Pancreas (tissue), 10 donors: ENCODE measurements around the gene AGXT. TPM values are rescaled to one million over a fixed set of nuclear protein-coding genes. Genes with fewer than 3 reads are reported as not detected.

ENCODE experiments used
- ATAC-seq, 4 donors: fragments of 200-7000 bp; cut with Tn5 transposase; one replicate each; pipeline versions ENCODE4 v1.8.0 to v1.9.1; 2020; ENCODE audit warnings: mild to moderate bottlenecking in 4 of 4, moderate library complexity in 4 of 4
- DNase-seq, 6 donors: peaks; one replicate each; pipeline ENCODE4 v3.0.0-alpha.2; 2020
- FAIRE-seq: peaks from 2 replicates; lab custom pipeline; 2012; peaks lifted over from hg19 to GRCh38; lab: Jason Lieb, UNC
- H3K27ac ChIP-seq, 4 donors: fragments of 200-600 bp; sonication (generic); 1 replicate in 3 of 4; 2 replicates in 1 of 4; pipeline versions ENCODE4 v1.5.0 to v1.8.0; 2020
- H3K27me3 ChIP-seq, 4 donors: fragments of 200-600 bp; one replicate each; pipeline ENCODE4 v1.8.0; 2021
- H3K36me3 ChIP-seq, 3 donors: fragments of 200-600 bp; sonication (generic) in 1 of 3; one replicate each; pipeline versions ENCODE4 v1.5.0 to v1.8.0; 2020 to 2021
- H3K4me1 ChIP-seq, 3 donors: fragments of 200-600 bp; one replicate each; pipeline ENCODE4 v1.8.0; 2021
- H3K4me3 ChIP-seq, 4 donors: fragments of 200-600 bp; sonication (generic) in 2 of 4; one replicate each; pipeline versions ENCODE4 v1.5.0 to v1.8.0; 2020 to 2021
- H3K9me3 ChIP-seq, 4 donors: fragments of 200-600 bp; one replicate each; pipeline ENCODE4 v1.8.0; 2021
- WGBS, 2 donors: extraction: QIAGEN DNeasy Blood & Tissue Kit; methylation state at CpG; one replicate each; pipeline ENCODE4 v1.1.7; 2013; 5-methylcytosine and 5-hydroxymethylcytosine counted together
- intact Hi-C, 3 donors: fragments of 100-400 bp; cut with DNase I; formaldehyde crosslinking; loops; one replicate each; pipeline versions ENCODE4 v1.11.1 to v1.14.2; 2022
- polyA plus RNA-seq, 2 donors: library from polyadenylated mRNA; stranded (reverse); fragments of 200-250 nt; gene quantifications; one replicate each; pipeline ENCODE4 v1.2.3, GENCODE V29; 2013
- total RNA-seq, 6 donors: library from RNA; stranded (reverse); fragmentation: NEBNext Ultra II Directional in 4 of 6; extraction: Animal tissue kit (Norgen Biotek cat#: 25700) in 4 of 6; gene quantifications; one replicate each; pipeline versions ENCODE4 v1.2.1 to v1.2.4, GENCODE V29; 2021 to 2023
- TF ChIP-seq, protein P1 (sequence below), 4 donors: fragments of 200-600 bp; sonication (generic) in 3 of 4; IDR thresholded peaks; one replicate each; pipeline versions ENCODE4 v1.5.0 to v1.8.0; 2021; ENCODE audit warnings: antibody characterized with exemption in 4 of 4
- donor health status: healthy with polysubstance abuse.
- donor health status: DM: no; HTN: no; CAD: no; lungs with moderate emphysema.
- donor health status: DM: no; HTN: no; CAD: no.
- donor health status: control.
- donor health status: control.
- donor health status: Bipolar disorder and iron deficiency.
- donor health status: DM: yes; HTN: yes; CAD: no.
- donor health status: DM: no; HTN: no; CAD: no.
- donor health status: DM: no; HTN: no; CAD: no.
- donor health status: DM: yes; HTN: yes; CAD: no.

The AGXT gene
- total and polyA plus RNA-seq, 8 donors = 0.07 to 0.76 (median 0.08) TPM; not detected in 5

DNA sequence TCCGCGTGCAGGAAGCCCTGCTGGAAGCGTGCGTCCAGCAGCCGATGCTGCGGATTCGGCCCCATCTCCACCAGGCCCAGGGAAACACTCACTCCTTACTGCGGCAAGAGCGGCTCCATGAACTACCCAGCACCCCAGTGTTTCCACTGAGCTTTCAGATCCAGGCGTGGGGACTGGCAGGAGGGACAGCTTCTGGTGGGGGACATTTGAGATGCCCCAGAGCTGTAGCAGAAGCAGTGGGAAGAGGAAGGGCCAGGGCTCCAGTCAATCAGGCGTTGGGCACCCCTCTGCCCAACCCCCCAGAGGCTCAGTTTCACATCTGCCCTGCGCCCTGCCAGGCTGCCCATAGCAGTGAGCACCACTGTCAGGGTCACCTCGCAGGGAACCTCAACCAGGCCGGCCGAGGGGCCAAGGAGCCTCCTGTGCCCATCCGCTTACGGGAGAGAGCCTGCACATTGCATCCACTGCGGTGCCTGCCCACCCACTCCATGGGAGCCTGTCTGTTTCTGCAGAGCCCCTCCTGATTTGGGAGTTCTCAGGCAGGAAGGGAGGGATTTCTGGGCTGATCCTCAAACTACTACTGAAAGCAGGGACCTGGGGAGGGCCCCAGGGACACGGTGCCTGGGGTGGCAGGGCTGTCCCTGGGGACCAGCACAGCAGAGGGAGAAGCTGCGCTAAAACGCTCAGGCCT is 4.6 kb downstream of the AGXT start:
- TF ChIP-seq, protein P1, sequence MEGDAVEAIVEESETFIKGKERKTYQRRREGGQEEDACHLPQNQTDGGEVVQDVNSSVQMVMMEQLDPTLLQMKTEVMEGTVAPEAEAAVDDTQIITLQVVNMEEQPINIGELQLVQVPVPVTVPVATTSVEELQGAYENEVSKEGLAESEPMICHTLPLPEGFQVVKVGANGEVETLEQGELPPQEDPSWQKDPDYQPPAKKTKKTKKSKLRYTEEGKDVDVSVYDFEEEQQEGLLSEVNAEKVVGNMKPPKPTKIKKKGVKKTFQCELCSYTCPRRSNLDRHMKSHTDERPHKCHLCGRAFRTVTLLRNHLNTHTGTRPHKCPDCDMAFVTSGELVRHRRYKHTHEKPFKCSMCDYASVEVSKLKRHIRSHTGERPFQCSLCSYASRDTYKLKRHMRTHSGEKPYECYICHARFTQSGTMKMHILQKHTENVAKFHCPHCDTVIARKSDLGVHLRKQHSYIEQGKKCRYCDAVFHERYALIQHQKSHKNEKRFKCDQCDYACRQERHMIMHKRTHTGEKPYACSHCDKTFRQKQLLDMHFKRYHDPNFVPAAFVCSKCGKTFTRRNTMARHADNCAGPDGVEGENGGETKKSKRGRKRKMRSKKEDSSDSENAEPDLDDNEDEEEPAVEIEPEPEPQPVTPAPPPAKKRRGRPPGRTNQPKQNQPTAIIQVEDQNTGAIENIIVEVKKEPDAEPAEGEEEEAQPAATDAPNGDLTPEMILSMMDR (IDR thresholded peaks at IDR 0.05) = no peak
- ATAC-seq = no peak
- no peak for FAIRE-seq
- Histone ChIP-seq H3K36me3 (no peaks in the 10 kb centered on the region), H3K4me1 (peaks cover 0 to 3% (median 0%) of the 10 kb centered on the region in 3 donors), H3K4me3 (no peak overlapping the region), H3K9me3 (no peaks in the 10 kb centered on the region), H3K27me3 (no peaks in the 10 kb centered on the region), H3K27ac (no peak overlapping the region)
- intact Hi-C loops = no loop called here
- 86% methylated on average over 21 of the region's 21 CpGs for WGBS, 2 donors
- DNase-seq = peak in 2 of 6 donors; percentile 45 to 59

DNA sequence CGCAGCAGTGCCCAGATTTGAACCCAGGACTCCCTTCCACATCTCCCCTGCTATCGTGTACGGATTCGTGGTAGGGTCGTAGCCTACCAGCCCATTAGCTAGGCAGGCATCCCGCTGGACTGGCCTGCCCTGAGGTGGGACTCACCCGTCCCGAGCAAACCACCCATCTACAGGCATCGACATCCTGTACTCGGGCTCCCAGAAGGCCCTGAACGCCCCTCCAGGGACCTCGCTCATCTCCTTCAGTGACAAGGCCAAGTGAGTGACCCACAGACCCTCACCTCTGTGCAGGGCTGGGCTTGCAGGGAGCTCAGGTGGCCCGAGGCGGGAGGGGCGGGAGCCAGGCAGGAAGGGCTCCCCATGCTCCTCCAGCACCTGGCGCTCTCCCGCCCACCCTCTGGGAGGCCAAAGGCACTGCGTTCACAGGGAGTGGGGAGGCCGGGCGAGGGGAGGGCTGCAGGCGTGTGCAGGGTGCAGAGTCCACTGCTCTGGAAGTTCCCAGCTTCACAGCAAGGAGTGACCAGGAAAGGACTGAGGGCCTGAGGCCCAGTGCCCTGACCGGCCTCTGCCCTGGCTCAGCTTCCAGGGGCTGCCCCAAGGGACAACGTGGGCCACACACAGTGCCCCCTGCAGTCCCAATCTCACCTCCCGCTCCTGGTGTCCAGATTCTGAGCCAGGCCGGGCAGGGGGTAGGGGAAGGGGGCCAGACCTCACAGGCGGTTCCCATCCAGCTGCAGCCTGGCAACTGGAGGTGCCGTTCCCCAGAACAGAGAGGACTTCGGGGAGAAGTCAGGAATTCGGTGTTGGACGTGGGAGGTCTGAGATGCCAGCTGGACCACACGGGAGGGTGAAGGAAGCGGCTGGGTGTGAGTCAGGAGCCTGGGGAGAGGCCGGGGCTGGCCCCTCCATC is 5.4 kb downstream of the AGXT start:
- peak in 3 of 6 donors; percentile 36 to 62 (median 61) for DNase-seq
- Histone ChIP-seq H3K27ac (no peak overlapping the region), H3K9me3 (no peaks in the 10 kb centered on the region), H3K4me3 (no peak overlapping the region), H3K36me3 (no peaks in the 10 kb centered on the region), H3K4me1 (peaks cover 0 to 3% (median 0%) of the 10 kb centered on the region in 3 donors), H3K27me3 (no peaks in the 10 kb centered on the region)
- intact Hi-C loops = no loop called here
- TF ChIP-seq, protein P1 (IDR thresholded peaks at IDR 0.05) = no peak
- no peak for FAIRE-seq
- ATAC-seq = peak in 3 of 4 donors; percentile 62 to 79 (median 68)
- WGBS, 2 donors = 70 to 72% methylated on average over 33 of the region's 33 CpGs

DNA sequence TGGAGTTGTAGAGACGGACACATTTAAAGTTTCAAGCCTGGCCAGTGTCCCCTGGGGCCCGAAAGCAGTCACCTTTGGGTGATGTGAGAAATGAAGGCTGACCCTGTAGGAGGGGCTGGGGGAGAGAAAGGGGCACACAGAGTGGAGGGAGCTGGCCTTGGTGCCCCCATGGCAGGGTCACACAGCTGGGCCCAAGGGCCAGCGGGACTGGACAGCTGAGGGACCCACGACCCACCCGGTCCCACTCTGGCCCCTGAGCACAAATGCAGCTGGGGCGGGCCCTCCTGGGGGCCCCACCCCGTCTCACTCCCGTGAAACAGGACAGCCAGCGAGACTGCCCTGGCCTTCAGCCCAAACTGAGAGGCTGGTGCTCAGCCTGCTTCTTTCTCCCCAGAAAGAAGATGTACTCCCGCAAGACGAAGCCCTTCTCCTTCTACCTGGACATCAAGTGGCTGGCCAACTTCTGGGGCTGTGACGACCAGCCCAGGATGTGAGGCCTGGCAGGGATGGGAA is 6.1 kb downstream of the AGXT start:
- peaks cover 0 to 3% (median 0%) of the 10 kb centered on the region in 3 donors for H3K4me1 ChIP-seq
- 86% methylated on average over 11 to 12 of the region's 12 CpGs for WGBS, 2 donors
- H3K27me3 ChIP-seq = no peaks in the 10 kb centered on the region
- FAIRE-seq = no peak
- peak in 3 of 6 donors; percentile 26 to 60 (median 46) for DNase-seq
- no peak overlapping the region for H3K4me3 ChIP-seq
- no peak overlapping the region for H3K27ac ChIP-seq
- H3K9me3 ChIP-seq = no peaks in the 10 kb centered on the region
- ATAC-seq = no peak
- no peaks in the 10 kb centered on the region for H3K36me3 ChIP-seq
- TF ChIP-seq, protein P1 (IDR thresholded peaks at IDR 0.05) = no peak
- intact Hi-C loops = no loop called here

DNA sequence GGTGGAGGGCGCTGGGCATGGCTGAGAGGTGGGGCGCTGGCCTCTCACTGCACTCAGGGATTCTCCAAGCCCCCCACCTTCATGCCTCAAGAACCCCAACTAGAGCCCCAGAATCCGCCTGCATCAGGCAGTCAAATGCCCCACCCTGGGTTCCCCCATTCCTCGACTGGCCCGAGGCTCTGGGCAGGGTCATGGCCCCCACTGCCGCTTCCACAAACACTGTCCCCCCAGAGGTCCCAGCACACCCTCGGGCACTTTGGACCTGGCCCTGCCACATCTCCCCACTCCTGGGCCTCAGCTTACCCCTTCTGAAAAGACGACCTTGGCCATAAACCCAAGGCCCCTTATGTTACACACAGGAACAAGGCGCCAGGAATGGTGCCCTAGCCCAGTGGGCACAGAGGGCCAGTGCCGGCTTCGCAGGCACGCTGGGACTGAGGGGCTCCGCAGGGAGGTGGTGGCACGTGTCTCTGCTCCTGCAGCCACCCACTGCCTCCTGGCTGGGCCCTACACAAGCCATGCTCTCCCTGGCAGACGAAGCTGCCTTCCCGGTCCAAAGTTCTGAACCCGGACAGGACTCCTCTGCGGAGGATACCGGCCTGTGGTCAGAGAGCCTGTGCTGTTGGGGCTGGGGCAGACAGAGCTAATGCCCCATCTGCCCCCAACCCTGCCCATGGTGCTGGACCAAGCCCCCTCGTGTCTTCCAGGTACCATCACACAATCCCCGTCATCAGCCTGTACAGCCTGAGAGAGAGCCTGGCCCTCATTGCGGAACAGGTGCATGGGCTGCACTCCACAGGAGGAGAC is 6.8 kb downstream of the AGXT start:
- no peaks in the 10 kb centered on the region for H3K36me3 ChIP-seq
- H3K9me3 ChIP-seq = no peaks in the 10 kb centered on the region
- H3K27me3 ChIP-seq = no peaks in the 10 kb centered on the region
- no peak overlapping the region for H3K4me3 ChIP-seq
- H3K4me1 ChIP-seq = peaks cover 0 to 3% (median 0%) of the 10 kb centered on the region in 3 donors
- TF ChIP-seq, protein P1 (IDR thresholded peaks at IDR 0.05) = no peak
- ATAC-seq = no peak
- intact Hi-C loops = no loop called here
- DNase-seq = peak in 2 of 6 donors; percentile 49 to 51
- H3K27ac ChIP-seq = no peak overlapping the region
- WGBS, 2 donors = 93 to 94% methylated on average over 22 of the region's 22 CpGs
- FAIRE-seq = no peak
